ENCODE results near the gene CLCN5.

The CLCN5 gene

DNA sequence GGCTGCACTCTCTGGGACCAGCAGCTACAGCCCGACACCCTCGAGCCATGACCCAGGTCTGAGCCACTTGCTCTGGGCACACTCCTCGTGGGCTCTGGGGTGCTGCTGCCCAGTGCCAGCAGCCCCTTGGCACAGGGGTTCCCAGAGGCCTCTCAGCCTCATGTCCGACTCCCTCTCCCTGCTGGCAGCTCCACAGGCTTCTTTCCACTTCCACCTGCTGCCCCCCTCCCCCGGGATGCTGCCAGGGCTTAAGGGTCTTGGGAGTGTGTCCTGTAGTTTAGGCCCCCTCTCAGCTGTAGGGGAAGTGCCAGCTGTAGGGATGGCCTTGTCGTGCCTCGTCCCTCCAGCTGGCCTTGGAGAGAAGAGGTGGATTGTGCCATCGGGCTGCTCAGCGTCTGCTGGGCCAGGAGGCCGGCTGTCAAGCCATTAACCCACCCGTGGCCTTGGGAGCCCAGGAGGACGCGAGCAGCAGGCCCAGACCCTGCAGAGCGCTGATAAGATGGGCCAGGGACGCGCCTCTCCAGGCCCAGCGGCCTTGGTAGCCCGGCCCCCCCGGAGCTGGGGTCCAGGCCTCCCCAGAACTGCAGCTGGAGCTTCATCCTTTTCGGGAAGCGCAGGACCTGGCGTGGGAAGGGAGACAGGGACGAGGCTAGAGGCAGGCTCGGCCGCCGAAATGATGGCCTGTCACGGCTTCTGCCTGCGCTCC lies 44.1 kb upstream of the CLCN5 start:
- Histone ChIP-seq H3K27ac (ENCODE audit: low read depth, low read length) (no peak overlapping the region), H2AFZ (ENCODE audit: low read depth, low read length, severe bottlenecking) (peak overlapping the region; percentile 95)

DNA sequence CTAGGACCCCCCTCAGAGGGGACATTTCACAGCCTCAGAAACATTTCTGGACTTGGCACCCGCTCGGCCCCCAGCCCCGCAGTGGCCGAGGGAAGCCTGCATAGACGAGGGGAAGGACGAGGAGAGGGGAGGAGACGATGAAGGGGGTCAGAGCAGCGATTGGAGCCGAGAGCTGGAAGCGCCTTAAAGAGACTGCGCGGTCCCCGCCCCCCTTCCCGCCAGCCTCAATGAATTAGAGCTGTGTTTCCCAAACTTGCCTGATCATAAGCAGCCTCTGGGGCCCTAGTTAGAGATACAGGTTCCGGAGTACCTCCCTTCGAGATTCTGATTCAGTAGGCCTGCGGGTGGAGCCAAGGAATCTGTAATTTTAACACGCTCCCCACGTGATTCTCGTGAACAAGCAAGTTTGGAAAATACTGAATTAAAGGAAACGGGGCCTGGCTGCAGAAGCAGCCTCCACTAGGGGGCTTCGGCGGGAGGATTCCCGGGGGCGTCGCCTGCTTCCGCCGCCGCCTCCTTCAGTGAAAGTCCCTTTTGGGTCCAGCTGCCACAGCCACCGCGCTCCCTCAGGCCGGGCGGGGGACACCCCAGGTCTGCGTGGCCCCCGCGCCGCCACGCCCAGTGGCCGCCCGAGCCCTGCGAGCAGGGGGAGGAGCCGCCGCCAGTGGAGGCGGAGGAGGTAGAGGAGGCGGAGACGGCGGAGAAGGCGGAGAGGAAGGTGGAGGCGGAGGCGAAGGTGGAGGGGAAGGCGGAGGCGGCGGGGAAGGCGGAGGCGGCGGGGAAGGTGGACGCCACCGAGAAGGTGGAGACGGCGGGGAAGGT lies 43.4 kb upstream of the CLCN5 start, which contains the start of gene USP27X:
Gene USP27X (plus strand): TSS at position 651 of the 822 bp plus-strand sequence. CDS start 824 bp downstream, outside the sequence.
- no peak within 1 kb of the TSS for H3K27ac ChIP-seq (ENCODE audit: low read depth, low read length)
- H3K27me3 ChIP-seq (ENCODE audit: low read length): no peaks in the 10 kb centered on the region
- TF ChIP-seq, protein P1, sequence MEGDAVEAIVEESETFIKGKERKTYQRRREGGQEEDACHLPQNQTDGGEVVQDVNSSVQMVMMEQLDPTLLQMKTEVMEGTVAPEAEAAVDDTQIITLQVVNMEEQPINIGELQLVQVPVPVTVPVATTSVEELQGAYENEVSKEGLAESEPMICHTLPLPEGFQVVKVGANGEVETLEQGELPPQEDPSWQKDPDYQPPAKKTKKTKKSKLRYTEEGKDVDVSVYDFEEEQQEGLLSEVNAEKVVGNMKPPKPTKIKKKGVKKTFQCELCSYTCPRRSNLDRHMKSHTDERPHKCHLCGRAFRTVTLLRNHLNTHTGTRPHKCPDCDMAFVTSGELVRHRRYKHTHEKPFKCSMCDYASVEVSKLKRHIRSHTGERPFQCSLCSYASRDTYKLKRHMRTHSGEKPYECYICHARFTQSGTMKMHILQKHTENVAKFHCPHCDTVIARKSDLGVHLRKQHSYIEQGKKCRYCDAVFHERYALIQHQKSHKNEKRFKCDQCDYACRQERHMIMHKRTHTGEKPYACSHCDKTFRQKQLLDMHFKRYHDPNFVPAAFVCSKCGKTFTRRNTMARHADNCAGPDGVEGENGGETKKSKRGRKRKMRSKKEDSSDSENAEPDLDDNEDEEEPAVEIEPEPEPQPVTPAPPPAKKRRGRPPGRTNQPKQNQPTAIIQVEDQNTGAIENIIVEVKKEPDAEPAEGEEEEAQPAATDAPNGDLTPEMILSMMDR (IDR thresholded peaks at IDR 0.05; ENCODE audit: insufficient read depth, low read length, poor library complexity, severe bottlenecking): peak; percentile 26
- TF ChIP-seq EZH2phosphoT487 (conservative IDR thresholded peaks at IDR 0.05; ENCODE audit: low read length): no peak
- H3F3A ChIP-seq (ENCODE audit: insufficient read depth): 0 out of 2 replicates have a peak, but pooled peaks cover 5% of the 10 kb centered on the region
- H2AFZ ChIP-seq (ENCODE audit: low read depth, low read length, severe bottlenecking): peak within 1 kb of the TSS; percentile 95
- no peaks in the 10 kb centered on the region for H3K79me2 ChIP-seq (ENCODE audit: insufficient read depth, low read length)
- H3K9ac ChIP-seq (ENCODE audit: low read length): peak within 1 kb of the TSS; percentile 54
- H3K36me3 ChIP-seq (ENCODE audit: low read length): no peaks in the 10 kb centered on the region
- no peaks in the 10 kb centered on the region for H3K9me3 ChIP-seq (ENCODE audit: insufficient read depth, low read length)
- peak within 1 kb of the TSS; percentile 61 for H3K4me2 ChIP-seq (ENCODE audit: low read depth, low read length, poor library complexity, severe bottlenecking)
- no peaks in the 10 kb centered on the region for H3K9me2 ChIP-seq (replicated peaks; ENCODE audit: insufficient read depth, low read length)
- H4K20me1 ChIP-seq (ENCODE audit: low read depth, low read length): no peaks in the 10 kb centered on the region
- peak within 1 kb of the TSS; percentile 56 for H3K4me3 ChIP-seq (ENCODE audit: insufficient read depth, low read length, poor library complexity, severe bottlenecking)

More for the DNA sequence above, 44.1 kb upstream of the CLCN5 start:
- TF ChIP-seq, protein P1 (IDR thresholded peaks at IDR 0.05; ENCODE audit: insufficient read depth, low read length, poor library complexity, severe bottlenecking): no peak
- no peak for TF ChIP-seq EZH2phosphoT487 (conservative IDR thresholded peaks at IDR 0.05; ENCODE audit: low read length)
- Histone ChIP-seq H4K20me1 (ENCODE audit: low read depth, low read length) (no peaks in the 10 kb centered on the region), H3K27me3 (ENCODE audit: low read length) (no peaks in the 10 kb centered on the region), H3K36me3 (ENCODE audit: low read length) (no peaks in the 10 kb centered on the region), H3K9me3 (ENCODE audit: insufficient read depth, low read length) (no peaks in the 10 kb centered on the region), H3K4me3 (ENCODE audit: insufficient read depth, low read length, poor library complexity, severe bottlenecking) (no peak overlapping the region), H3F3A (ENCODE audit: insufficient read depth) (0 out of 2 replicates have a peak, but pooled peaks cover 5% of the 10 kb centered on the region), H3K9me2 (replicated peaks; ENCODE audit: insufficient read depth, low read length) (no peaks in the 10 kb centered on the region), H3K4me2 (ENCODE audit: low read depth, low read length, poor library complexity, severe bottlenecking) (peak overlapping the region; percentile 61), H3K9ac (ENCODE audit: low read length) (peak overlapping the region; percentile 54), H3K79me2 (ENCODE audit: insufficient read depth, low read length) (no peaks in the 10 kb centered on the region)

DNA sequence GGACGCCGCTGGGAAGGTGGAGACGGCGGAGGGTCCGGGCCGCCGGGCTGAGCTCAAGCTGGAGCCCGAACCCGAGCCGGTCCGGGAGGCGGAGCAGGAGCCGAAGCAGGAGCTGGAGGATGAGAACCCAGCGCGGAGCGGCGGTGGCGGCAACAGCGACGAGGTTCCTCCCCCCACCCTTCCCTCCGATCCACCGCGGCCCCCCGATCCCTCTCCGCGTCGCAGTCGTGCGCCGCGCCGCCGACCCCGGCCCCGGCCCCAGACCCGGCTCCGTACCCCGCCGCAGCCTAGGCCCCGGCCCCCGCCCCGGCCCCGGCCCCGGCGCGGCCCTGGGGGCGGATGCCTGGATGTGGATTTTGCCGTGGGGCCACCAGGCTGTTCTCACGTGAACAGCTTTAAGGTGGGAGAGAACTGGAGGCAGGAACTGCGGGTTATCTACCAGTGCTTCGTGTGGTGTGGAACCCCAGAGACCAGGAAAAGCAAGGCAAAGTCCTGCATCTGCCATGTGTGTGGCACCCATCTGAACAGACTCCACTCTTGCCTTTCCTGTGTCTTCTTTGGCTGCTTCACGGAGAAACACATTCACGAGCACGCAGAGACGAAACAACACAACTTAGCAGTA lies 42.6 kb upstream of the CLCN5 start:
- Histone ChIP-seq H3K4me2 (ENCODE audit: low read depth, low read length, poor library complexity, severe bottlenecking) (peak overlapping the region; percentile 61), H3K4me3 (ENCODE audit: insufficient read depth, low read length, poor library complexity, severe bottlenecking) (peak overlapping the region; percentile 56), H3K9me3 (ENCODE audit: insufficient read depth, low read length) (no peaks in the 10 kb centered on the region), H3K27ac (ENCODE audit: low read depth, low read length) (no peak overlapping the region), H3K36me3 (ENCODE audit: low read length) (no peaks in the 10 kb centered on the region), H3K9me2 (replicated peaks; ENCODE audit: insufficient read depth, low read length) (no peaks in the 10 kb centered on the region), H3K79me2 (ENCODE audit: insufficient read depth, low read length) (no peaks in the 10 kb centered on the region), H3K27me3 (ENCODE audit: low read length) (no peaks in the 10 kb centered on the region), H3F3A (ENCODE audit: insufficient read depth) (0 out of 2 replicates have a peak, but pooled peaks cover 5% of the 10 kb centered on the region), H3K9ac (ENCODE audit: low read length) (peak overlapping the region; percentile 54), H4K20me1 (ENCODE audit: low read depth, low read length) (no peaks in the 10 kb centered on the region), H2AFZ (ENCODE audit: low read depth, low read length, severe bottlenecking) (peak overlapping the region; percentile 95)
- TF ChIP-seq, protein P1 (IDR thresholded peaks at IDR 0.05; ENCODE audit: insufficient read depth, low read length, poor library complexity, severe bottlenecking): no peak
- no peak for TF ChIP-seq EZH2phosphoT487 (conservative IDR thresholded peaks at IDR 0.05; ENCODE audit: low read length)

Measured in SU-DHL-6 (cell line).